ENCODE data around the gene ELFN2. TPM values are rescaled to one million over a fixed set of nuclear protein-coding genes. Genes with fewer than 3 reads are reported as not detected.
A peak's percentile ranks its signal among the peaks of the same experiment; 100 is the strongest.

Gene ELFN2
- total RNA-seq, 1 donor from 2014 or later, result 0.82 TPM

DNA sequence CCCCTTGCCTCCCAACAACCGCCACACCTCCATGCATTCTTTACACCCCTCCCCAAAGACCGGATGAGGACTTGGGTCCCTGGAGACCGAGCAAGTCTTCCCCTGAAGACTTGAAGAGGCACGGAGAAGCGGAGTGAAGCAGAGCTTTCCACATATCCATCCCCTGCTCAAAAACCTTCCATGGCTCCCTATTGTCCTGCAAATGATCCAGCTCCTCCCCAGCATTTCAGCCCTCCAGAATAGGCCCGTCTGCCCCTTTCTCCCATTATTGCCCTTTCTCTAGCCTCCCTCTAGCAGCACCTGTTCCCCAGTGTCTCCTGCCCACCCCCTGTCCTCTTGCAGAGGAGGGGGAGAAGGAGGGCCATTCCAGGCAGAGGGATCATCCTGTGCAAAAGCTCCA lies 85.2 kb downstream of the ELFN2 start:
- peaks cover 24% of the 10 kb centered on the region for H3F3A ChIP-seq (ENCODE audit: low read depth)
- peaks cover 23% of the 10 kb centered on the region for H3K27me3 Mint-ChIP-seq (ENCODE audit: insufficient read depth, low read depth)
- no peak for DNase-seq (ENCODE audit: low spot score)
- no peaks in the 10 kb centered on the region for H3K79me2 ChIP-seq (ENCODE audit: low read depth)
- peaks cover 20% of the 10 kb centered on the region for H3K4me1 Mint-ChIP-seq
- no peaks in the 10 kb centered on the region for H3K36me3 Mint-ChIP-seq
- H3K36me3 ChIP-seq, result no peaks in the 10 kb centered on the region
- peak overlapping the region; percentile 74 for H3K27ac Mint-ChIP-seq
- H3K27ac ChIP-seq, result no peak overlapping the region
- no peak overlapping the region for H3K4me3 Mint-ChIP-seq
- H3K4me2 ChIP-seq, result no peak overlapping the region
- no peak overlapping the region for H2AFZ ChIP-seq (replicated peaks)
- H3K9me3 ChIP-seq (ENCODE audit: low read depth), result no peaks in the 10 kb centered on the region
- H3K9me3 Mint-ChIP-seq, result no peaks in the 10 kb centered on the region
- H3K4me3 ChIP-seq, result no peak overlapping the region
- H3K4me1 ChIP-seq, result peaks cover 12% of the 10 kb centered on the region
- H3K27me3 ChIP-seq, result peaks cover 8% of the 10 kb centered on the region
- TF ChIP-seq EZH2 (IDR thresholded peaks at IDR 0.05) (no peak), EZH2phosphoT487 (IDR thresholded peaks at IDR 0.05) (no peak), CTCF (IDR thresholded peaks at IDR 0.05) (no peak)
- H4K20me1 ChIP-seq (ENCODE audit: low read depth), result no peaks in the 10 kb centered on the region
- H3K9ac ChIP-seq, result no peak overlapping the region

DNA sequence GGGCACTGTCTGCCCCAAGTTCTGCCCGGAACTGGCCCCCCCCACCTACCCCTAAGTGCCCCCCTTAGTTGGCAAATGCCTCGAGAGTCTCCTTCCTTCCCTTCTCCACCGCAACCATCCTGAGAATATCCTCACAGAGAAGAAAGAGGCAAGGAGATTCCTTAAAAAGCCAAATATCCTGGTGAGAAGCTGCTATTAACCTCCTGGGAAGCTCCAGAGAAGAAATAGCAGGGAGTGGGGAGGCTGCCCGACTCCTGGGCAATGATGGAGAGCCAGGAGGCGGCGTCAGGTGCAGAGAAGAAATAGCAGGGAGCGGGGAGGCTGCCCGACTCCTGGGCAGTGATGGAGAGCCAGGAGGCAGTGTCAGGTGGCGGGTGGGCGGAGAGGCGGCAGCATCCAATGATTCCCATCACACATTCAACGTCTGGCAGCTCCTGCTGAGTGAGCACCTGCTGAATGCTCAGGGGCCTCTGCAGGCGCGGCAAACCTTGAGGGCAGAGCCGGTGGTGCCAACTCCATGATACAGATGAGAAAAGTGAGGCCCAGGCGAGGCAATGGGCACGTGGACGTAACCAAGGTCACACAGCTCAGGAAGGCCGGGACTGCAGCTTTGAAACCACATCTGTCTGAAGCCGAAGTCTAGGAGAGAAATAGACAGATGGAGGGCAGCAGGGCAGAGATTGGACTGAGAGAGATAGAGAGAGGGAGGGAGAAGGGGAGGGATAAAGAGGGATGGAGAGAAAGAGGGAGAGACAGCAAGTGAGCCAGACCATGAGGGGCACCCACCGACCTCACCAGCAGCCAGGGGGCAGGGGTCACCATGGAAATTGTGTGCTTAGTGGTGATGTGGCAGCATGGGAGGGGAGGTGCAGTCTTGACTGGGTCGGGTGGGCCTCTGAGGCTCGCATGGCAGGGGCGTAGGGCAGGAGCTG lies 86.7 kb downstream of the ELFN2 start:
- Histone ChIP-seq H3K27ac (no peak overlapping the region), H3K36me3 (no peaks in the 10 kb centered on the region), H3K4me1 (peaks cover 19% of the 10 kb centered on the region), H3K9me3 (ENCODE audit: low read depth) (no peaks in the 10 kb centered on the region), H2AFZ (replicated peaks) (no peak overlapping the region), H4K20me1 (ENCODE audit: low read depth) (no peaks in the 10 kb centered on the region), H3K4me2 (peak overlapping the region; percentile 58), H3F3A (ENCODE audit: low read depth) (peaks cover 28% of the 10 kb centered on the region), H3K9ac (no peak overlapping the region), H3K4me3 (no peak overlapping the region), H3K27me3 (peaks cover 11% of the 10 kb centered on the region), H3K79me2 (ENCODE audit: low read depth) (no peaks in the 10 kb centered on the region)
- TF ChIP-seq EZH2phosphoT487 (IDR thresholded peaks at IDR 0.05), result no peak
- TF ChIP-seq CTCF (IDR thresholded peaks at IDR 0.05), result no peak
- TF ChIP-seq EZH2 (IDR thresholded peaks at IDR 0.05), result no peak
- H3K36me3 Mint-ChIP-seq, result no peaks in the 10 kb centered on the region
- peak overlapping the region; percentile 54 for H3K27ac Mint-ChIP-seq
- H3K4me1 Mint-ChIP-seq, result peaks cover 29% of the 10 kb centered on the region
- H3K4me3 Mint-ChIP-seq, result no peak overlapping the region
- peaks cover 32% of the 10 kb centered on the region for H3K27me3 Mint-ChIP-seq (ENCODE audit: insufficient read depth, low read depth)
- H3K9me3 Mint-ChIP-seq, result no peaks in the 10 kb centered on the region
- DNase-seq (ENCODE audit: low spot score), result peak; percentile 58

- Histone ChIP-seq H2AFZ (replicated peaks) (no peak overlapping the region), H3K4me3 (no peak overlapping the region), H3K27me3 (peaks cover 30% of the 10 kb centered on the region), H3F3A (ENCODE audit: low read depth) (peaks cover 47% of the 10 kb centered on the region), H3K36me3 (no peaks in the 10 kb centered on the region), H3K9me3 (ENCODE audit: low read depth) (no peaks in the 10 kb centered on the region), H3K27ac (no peak overlapping the region), H4K20me1 (ENCODE audit: low read depth) (no peaks in the 10 kb centered on the region), H3K4me1 (peaks cover 31% of the 10 kb centered on the region), H3K9ac (no peak overlapping the region), H3K4me2 (no peak overlapping the region), H3K79me2 (ENCODE audit: low read depth) (no peaks in the 10 kb centered on the region)
- TF ChIP-seq EZH2phosphoT487 (IDR thresholded peaks at IDR 0.05) (no peak), CTCF (IDR thresholded peaks at IDR 0.05) (no peak), EZH2 (IDR thresholded peaks at IDR 0.05) (no peak)
- H3K36me3 Mint-ChIP-seq, result no peaks in the 10 kb centered on the region
- H3K27me3 Mint-ChIP-seq (ENCODE audit: insufficient read depth, low read depth), result peaks cover 46% of the 10 kb centered on the region
- H3K27ac Mint-ChIP-seq, result no peak overlapping the region
- H3K4me1 Mint-ChIP-seq, result peaks cover 35% of the 10 kb centered on the region
- H3K4me3 Mint-ChIP-seq, result no peak overlapping the region
- no peak for DNase-seq (ENCODE audit: low spot score)
- no peaks in the 10 kb centered on the region for H3K9me3 Mint-ChIP-seq
These were observed 88.6 kb downstream of the ELFN2 start for GRCh38 chr22:37338539-37339246.

All from neural progenitor cell (in vitro differentiated cells).